HG02588 (cell line): ENCODE measurements around the gene ZNF157.
"Not testable (repeated sequence)": the region's sequence is repeated elsewhere in the genome, so short reads cannot be mapped to it uniquely, and the experiment has no call there.

Experiments used
- ATAC-seq: cut with Tn5 transposase; IDR thresholded peaks from one replicate; pipeline ENCODE4 v1.9.1; 2021; ENCODE audit warnings: mild to moderate bottlenecking, moderate library complexity; ENCODE audit not compliant: unreplicated experiment

Gene ZNF157

GRCh38 chrX:47370278-47370677, at the start of gene ZNF157:
ZNF157 (plus strand) TSS chrX:47370578; CDS start chrX:47370669, 91 bp downstream.
- no peak for ATAC-seq

GRCh38 chrX:47321386-47321785, 49.0 kb upstream of the ZNF157 start:
- ATAC-seq: no peak

- no peak for ATAC-seq
These were observed 48.5 kb upstream of the ZNF157 start for GRCh38 chrX:47321823-47322371.

GRCh38 chrX:47327902-47328301, 42.5 kb upstream of the ZNF157 start:
- no peak for ATAC-seq

- ATAC-seq: not testable (repeated sequence)
These were observed 37.6 kb upstream of the ZNF157 start for GRCh38 chrX:47332729-47333128.

GRCh38 chrX:47351706-47352105, 18.7 kb upstream of the ZNF157 start:
- ATAC-seq: no peak

- ATAC-seq: no peak
These were observed 11.9 kb upstream of the ZNF157 start for GRCh38 chrX:47358387-47359065.

GRCh38 chrX:47360423-47361179, 9.8 kb upstream of the ZNF157 start:
- no peak for ATAC-seq

- peak; percentile 90 for ATAC-seq
These were observed 8.6 kb upstream of the ZNF157 start for GRCh38 chrX:47361538-47362511.

GRCh38 chrX:47366041-47366722, 4.2 kb upstream of the ZNF157 start:
- ATAC-seq: no peak

- no peak for ATAC-seq
These were observed 2.8 kb downstream of the ZNF157 start for GRCh38 chrX:47373198-47373597.

- no peak for ATAC-seq
These were observed 9.9 kb downstream of the ZNF157 start for GRCh38 chrX:47380268-47380667.

- not testable (repeated sequence) for ATAC-seq
These were observed 10.5 kb downstream of the ZNF157 start for GRCh38 chrX:47380837-47381236.

- no peak for ATAC-seq
These were observed 14.1 kb downstream of the ZNF157 start for GRCh38 chrX:47384502-47384901.

GRCh38 chrX:47390780-47391179, 20.4 kb downstream of the ZNF157 start:
- ATAC-seq: no peak

- no peak for ATAC-seq
These were observed 42.8 kb downstream of the ZNF157 start for GRCh38 chrX:47413179-47413594.

- ATAC-seq: no peak
These were observed 49.9 kb downstream of the ZNF157 start for GRCh38 chrX:47420265-47420664.

- no peak for ATAC-seq
These were observed 50.6 kb downstream of the ZNF157 start for GRCh38 chrX:47420962-47421361.

GRCh38 chrX:47422444-47422843, 52.1 kb downstream of the ZNF157 start:
- ATAC-seq: no peak

- no peak for ATAC-seq
These were observed 60.5 kb downstream of the ZNF157 start for GRCh38 chrX:47430925-47431324.
